Common myeloid progenitor, CD34-positive (primary cell): Measurements from ENCODE around the gene MTFR1L.
A peak's percentile ranks its signal among the peaks of the same experiment; 100 is the strongest.

Experiments used
- CTCF ChIA-PET: fragments of 350-600 bp; sonication (Branson Sonifier 250); formaldehyde crosslinking; loops from one replicate; lab custom pipeline; 2021; ENCODE audit warnings: antibody characterized with exemption; lab: Charles Lee
- POLR2A ChIA-PET: fragments of 350-600 bp; sonication (Branson Sonifier 250); formaldehyde crosslinking; loops from one replicate; lab custom pipeline; 2021; ENCODE audit warnings: antibody characterized with exemption; lab: Charles Lee
- DNase-seq, 3 donors: peaks; one replicate each; pipeline versions ENCODE4 v3.0.0 to v3.0.0-alpha.2; 2013
- H3K27ac ChIP-seq, 2 experiments: 1 replicate in 1 of 2; 2 replicates in 1 of 2; pipeline ENCODE4 v1.7.0; 2013; ENCODE audit warnings: inconsistent platforms in 2 of 2, low read length in 2 of 2, mild to moderate bottlenecking in 2 of 2, low read depth in 1 of 2, moderate library complexity in 1 of 2; ENCODE audit not compliant: severe bottlenecking in 2 of 2, insufficient read depth in 1 of 2, poor library complexity in 1 of 2
- H3K27me3 ChIP-seq, 5 experiments: replicated peaks in 2 of 5; 1 replicate in 3 of 5; 2 replicates in 2 of 5; pipeline versions ENCODE4 v1.6.1 to v1.7.0; 2013; ENCODE audit warnings: low read length in 4 of 5, mild to moderate bottlenecking in 2 of 5, moderate library complexity in 2 of 5, inconsistent platforms in 1 of 5; ENCODE audit not compliant: insufficient read depth in 5 of 5, control insufficient read depth in 4 of 5
- H3K36me3 ChIP-seq, 4 experiments: 1 replicate in 2 of 4; 2 replicates in 2 of 4; pipeline versions ENCODE4 v1.6.1 to v1.7.0; 2013; ENCODE audit warnings: low read length in 3 of 4, control low read depth in 1 of 4, mild to moderate bottlenecking in 1 of 4; ENCODE audit not compliant: control insufficient read depth in 4 of 4, insufficient read depth in 4 of 4
- H3K4me1 ChIP-seq, 4 experiments: 1 replicate in 3 of 4; 2 replicates in 1 of 4; pipeline versions ENCODE4 v1.6.1 to v1.7.1; 2013; ENCODE audit warnings: low read length in 3 of 4, mild to moderate bottlenecking in 3 of 4, control low read depth in 1 of 4, inconsistent platforms in 1 of 4, moderate library complexity in 1 of 4; ENCODE audit not compliant: control insufficient read depth in 4 of 4, insufficient read depth in 4 of 4; ENCODE audit errors: control extremely low read depth in 1 of 4
- H3K4me3 ChIP-seq, 7 experiments: 1 replicate in 4 of 7; 2 replicates in 3 of 7; pipeline versions ENCODE4 v1.5.1 to v1.7.0; 2013; ENCODE audit warnings: mild to moderate bottlenecking in 7 of 7, low read length in 6 of 7, moderate library complexity in 6 of 7, inconsistent platforms in 2 of 7, low read depth in 2 of 7, control low read depth in 1 of 7; ENCODE audit not compliant: insufficient read depth in 4 of 7, control insufficient read depth in 1 of 7; ENCODE audit errors: extremely low read depth in 1 of 7
- H3K9me3 ChIP-seq, 5 experiments: 1 replicate in 4 of 5; 2 replicates in 1 of 5; pipeline versions ENCODE4 v1.6.1 to v1.7.1; 2013; ENCODE audit warnings: low read length in 4 of 5, mild to moderate bottlenecking in 2 of 5, inconsistent platforms in 1 of 5, low read depth in 1 of 5, moderate library complexity in 1 of 5; ENCODE audit not compliant: control insufficient read depth in 4 of 5, insufficient read depth in 2 of 5; ENCODE audit errors: control extremely low read depth in 1 of 5
- WGBS: methylation state at CpG from one replicate; pipeline ENCODE4 v1.1.5; 2013; ENCODE audit not compliant: insufficient coverage; 5-methylcytosine and 5-hydroxymethylcytosine counted together

Gene MTFR1L

GRCh38 chr1:25792115-25792514, 27.6 kb upstream of the MTFR1L start:
- no peak for DNase-seq
- 67% methylated on average over 3 of the region's 4 CpGs for WGBS
- no peaks in the 10 kb centered on the region for H3K27me3 ChIP-seq
- no peaks in the 10 kb centered on the region for H3K36me3 ChIP-seq
- peaks cover 0 to 7% (median 5%) of the 10 kb centered on the region in 4 experiments for H3K4me1 ChIP-seq
- H3K4me3 ChIP-seq: no peak overlapping the region
- CTCF ChIA-PET: interaction anchor here (0.9 to 1.4 kb wide), 7 partner anchors 12 to 200 kb away, joined by 3 to 5 read pairs (median 4); no protein-coding TSS in a partner anchor
- no peak overlapping the region for H3K27ac ChIP-seq
- POLR2A ChIA-PET: interaction anchor here (0.5 kb wide), 1 partner anchor 100 kb away, joined by 3 read pairs; no protein-coding TSS in a partner anchor
- H3K9me3 ChIP-seq: no peaks in the 10 kb centered on the region

GRCh38 chr1:25793585-25794170, 26.1 kb upstream of the MTFR1L start:
- no peaks in the 10 kb centered on the region for H3K9me3 ChIP-seq
- no peak for DNase-seq
- ChIA-PET CTCF (interaction anchor here (0.7 to 4.3 kb wide), 4 partner anchors 15 to 184 kb away, joined by 3 to 24 read pairs (median 4); no protein-coding TSS in a partner anchor), POLR2A (interaction anchor here (0.6 to 0.7 kb wide), 2 partner anchors 245 to 922 kb away, joined by 4 to 5 read pairs; no protein-coding TSS in a partner anchor)
- H3K4me1 ChIP-seq: peaks cover 0 to 10% (median 6%) of the 10 kb centered on the region in 4 experiments
- H3K4me3 ChIP-seq: no peak overlapping the region
- no peak overlapping the region for H3K27ac ChIP-seq
- no peaks in the 10 kb centered on the region for H3K27me3 ChIP-seq
- no peaks in the 10 kb centered on the region for H3K36me3 ChIP-seq
- WGBS: 91% methylated on average over 7 of the region's 7 CpGs

- Histone ChIP-seq H3K27ac (no peak overlapping the region), H3K4me1 (peaks cover 0 to 15% (median 8%) of the 10 kb centered on the region in 4 experiments), H3K9me3 (no peaks in the 10 kb centered on the region), H3K4me3 (no peak overlapping the region), H3K27me3 (no peaks in the 10 kb centered on the region), H3K36me3 (no peaks in the 10 kb centered on the region)
- DNase-seq: no peak
- ChIA-PET POLR2A (no interaction called here), CTCF (interaction anchor here (1.1 to 4.3 kb wide), 4 partner anchors 39 to 228 kb away, joined by 3 to 24 read pairs (median 9); no protein-coding TSS in a partner anchor)
- WGBS: 86% methylated on average over 7 of the region's 8 CpGs
Measured at GRCh38 chr1:25794325-25794724, 25.4 kb upstream of the MTFR1L start.

GRCh38 chr1:25795211-25795610, 24.5 kb upstream of the MTFR1L start:
- Histone ChIP-seq H3K4me1 (peaks cover 0 to 20% (median 13%) of the 10 kb centered on the region in 4 experiments), H3K4me3 (no peak overlapping the region), H3K27ac (no peak overlapping the region), H3K36me3 (no peaks in the 10 kb centered on the region), H3K9me3 (no peaks in the 10 kb centered on the region), H3K27me3 (no peaks in the 10 kb centered on the region)
- no peak for DNase-seq
- CTCF ChIA-PET: interaction anchor here (0.9 to 4.3 kb wide), 11 partner anchors 8 to 275 kb away, joined by 3 to 24 read pairs (median 3); no protein-coding TSS in a partner anchor
- WGBS: 100% methylated on average over 2 of the region's 2 CpGs
- POLR2A ChIA-PET: no interaction called here

- POLR2A ChIA-PET: no interaction called here
- Histone ChIP-seq H3K9me3 (no peaks in the 10 kb centered on the region), H3K36me3 (no peaks in the 10 kb centered on the region), H3K27ac (no peak overlapping the region), H3K27me3 (no peaks in the 10 kb centered on the region), H3K4me1 (peaks cover 0 to 28% (median 21%) of the 10 kb centered on the region in 4 experiments), H3K4me3 (no peak overlapping the region)
- DNase-seq: no peak
- CTCF ChIA-PET: interaction anchor here (0.9 to 4.3 kb wide), 18 partner anchors 8 to 276 kb away, joined by 3 to 24 read pairs (median 3); no protein-coding TSS in a partner anchor
- WGBS: 86% methylated on average over 16 of the region's 22 CpGs
Measured at GRCh38 chr1:25795946-25796810, 23.6 kb upstream of the MTFR1L start.

GRCh38 chr1:25796811-25797458, 22.8 kb upstream of the MTFR1L start:
- peak; percentile 81 to 85 (median 85) for DNase-seq
- Histone ChIP-seq H3K36me3 (no peaks in the 10 kb centered on the region), H3K4me1 (peaks cover 0 to 29% (median 22%) of the 10 kb centered on the region in 4 experiments), H3K27me3 (no peaks in the 10 kb centered on the region), H3K4me3 (no peak overlapping the region), H3K9me3 (no peaks in the 10 kb centered on the region), H3K27ac (no peak overlapping the region)
- POLR2A ChIA-PET: no interaction called here
- WGBS: 17% methylated on average over 6 of the region's 19 CpGs
- CTCF ChIA-PET: interaction anchor here (0.9 to 4.3 kb wide), 22 partner anchors 9 to 293 kb away, joined by 3 to 24 read pairs (median 5); partner anchors contain the start of gene MTFR1L
